Neural crest cell (in vitro differentiated cells): ENCODE data around the gene SLC23A3. TPM values are rescaled to one million over a fixed set of nuclear protein-coding genes. Genes with fewer than 3 reads are reported as not detected.
A peak's percentile ranks its signal among the peaks of the same experiment; 100 is the strongest.

Source experiments
- DNase-seq: peaks from one replicate; pipeline ENCODE4 v3.0.0; 2021; ENCODE audit warnings: low read depth, mixed read lengths, low spot score
- H3K27ac Mint-ChIP-seq: one replicate; pipeline ENCODE4 v1.8.0; 2021; ENCODE audit warnings: mild to moderate bottlenecking, mixed read lengths; ENCODE audit not compliant: unreplicated experiment
- H3K27me3 Mint-ChIP-seq: 2 replicates; pipeline ENCODE4 v1.8.0; 2021; ENCODE audit warnings: low read depth, mild to moderate bottlenecking, mixed read lengths
- H3K36me3 Mint-ChIP-seq: 2 replicates; pipeline ENCODE4 v1.8.0; 2021; ENCODE audit warnings: low read depth, mild to moderate bottlenecking, mixed read lengths
- H3K4me1 Mint-ChIP-seq: 2 replicates; pipeline ENCODE4 v1.8.0; 2021; ENCODE audit warnings: mixed read lengths
- H3K4me3 Mint-ChIP-seq: one replicate; pipeline ENCODE4 v1.8.0; 2021; ENCODE audit warnings: mild to moderate bottlenecking, mixed read lengths
- H3K9me3 Mint-ChIP-seq: 2 replicates; pipeline ENCODE4 v1.8.0; 2021; ENCODE audit warnings: mixed read lengths
- CTCF ChIP-seq: fragments of 200-600 bp; sonication (generic); conservative IDR thresholded peaks from 2 replicates; pipeline ENCODE4 v1.5.0; 2021; ENCODE audit warnings: antibody characterized with exemption, mild to moderate bottlenecking
- total RNA-seq: library from RNA; stranded (reverse); gene quantifications from 2 replicates; pipeline ENCODE4 v1.2.1, GENCODE V29; 2021

SLC23A3 gene
- total RNA-seq, 1 donor from 2014 or later = 1.5 TPM

- no peak for DNase-seq
- no peak for TF ChIP-seq CTCF
- Mint-ChIP-seq H3K27ac (no peak overlapping the region), H3K9me3 (no peaks in the 10 kb centered on the region), H3K36me3 (no peaks in the 10 kb centered on the region), H3K4me3 (no peak overlapping the region), H3K4me1 (peaks cover 9% of the 10 kb centered on the region), H3K27me3 (no peaks in the 10 kb centered on the region)
These were observed 46.3 kb downstream of the SLC23A3 start for GRCh38 chr2:219123356-219124135.

GRCh38 chr2:219122202-219122980, 47.4 kb downstream of the SLC23A3 start:
- TF ChIP-seq CTCF = no peak
- Mint-ChIP-seq H3K4me1 (peaks cover 9% of the 10 kb centered on the region), H3K27ac (no peak overlapping the region), H3K9me3 (no peaks in the 10 kb centered on the region), H3K4me3 (no peak overlapping the region), H3K27me3 (no peaks in the 10 kb centered on the region), H3K36me3 (no peaks in the 10 kb centered on the region)
- DNase-seq = no peak

GRCh38 chr2:219120082-219120481, 49.7 kb downstream of the SLC23A3 start:
- no peak for TF ChIP-seq CTCF
- peaks cover 9% of the 10 kb centered on the region for H3K4me1 Mint-ChIP-seq

GRCh38 chr2:219119422-219120043, 50.3 kb downstream of the SLC23A3 start:
- Mint-ChIP-seq H3K4me3 (no peak overlapping the region), H3K27me3 (no peaks in the 10 kb centered on the region), H3K9me3 (no peaks in the 10 kb centered on the region), H3K4me1 (peaks cover 9% of the 10 kb centered on the region), H3K27ac (no peak overlapping the region), H3K36me3 (no peaks in the 10 kb centered on the region)
- peak; percentile 64 for DNase-seq
- peak; percentile 74 for TF ChIP-seq CTCF

More at GRCh38 chr2:219120082-219120481, 49.7 kb downstream of the SLC23A3 start:
- Mint-ChIP-seq H3K27ac (no peak overlapping the region), H3K27me3 (no peaks in the 10 kb centered on the region), H3K4me3 (no peak overlapping the region), H3K9me3 (no peaks in the 10 kb centered on the region), H3K36me3 (no peaks in the 10 kb centered on the region)
- DNase-seq = no peak

- Mint-ChIP-seq H3K27me3 (no peaks in the 10 kb centered on the region), H3K9me3 (no peaks in the 10 kb centered on the region), H3K4me1 (peaks cover 9% of the 10 kb centered on the region), H3K36me3 (no peaks in the 10 kb centered on the region), H3K27ac (no peak overlapping the region), H3K4me3 (no peak overlapping the region)
- no peak for DNase-seq
- no peak for TF ChIP-seq CTCF
These were observed 51.3 kb downstream of the SLC23A3 start for GRCh38 chr2:219118504-219118903.
